Activated CD8-positive, alpha-beta memory T cell treated with anti-CD3 and anti-CD28 coated beads, Interleukin-2, amount 50 U/mL, for 4 hours (primary cell): ENCODE results near the gene PRG2.
"Not testable (repeated sequence)": the region's sequence is repeated elsewhere in the genome, so short reads cannot be mapped to it uniquely, and the experiment has no call there.

ENCODE experiments used
- DNase-seq: peaks from one replicate; pipeline ENCODE4 v3.0.0-alpha.2; 2020

Gene PRG2

DNA sequence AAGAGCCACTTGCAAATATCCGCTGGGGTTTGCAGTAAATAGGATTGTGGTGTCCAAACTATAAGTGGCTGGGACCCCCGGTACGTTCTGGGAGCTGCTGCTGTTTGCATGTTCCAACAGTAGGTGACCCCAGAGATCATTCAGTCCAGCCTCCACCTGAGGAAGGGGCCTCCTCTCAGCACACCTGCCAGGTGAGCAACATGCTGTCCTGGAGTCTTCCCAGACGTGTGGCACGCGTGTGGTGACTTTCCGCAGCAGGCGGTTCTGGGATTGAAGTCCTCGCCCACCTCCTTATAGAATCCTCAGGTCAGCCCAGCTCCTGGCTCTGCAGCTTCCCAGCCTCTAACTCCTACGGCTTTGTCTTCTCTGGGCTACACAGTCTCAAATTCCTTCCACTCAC, 45.6 kb downstream of the PRG2 start:
- no peak for DNase-seq

DNA sequence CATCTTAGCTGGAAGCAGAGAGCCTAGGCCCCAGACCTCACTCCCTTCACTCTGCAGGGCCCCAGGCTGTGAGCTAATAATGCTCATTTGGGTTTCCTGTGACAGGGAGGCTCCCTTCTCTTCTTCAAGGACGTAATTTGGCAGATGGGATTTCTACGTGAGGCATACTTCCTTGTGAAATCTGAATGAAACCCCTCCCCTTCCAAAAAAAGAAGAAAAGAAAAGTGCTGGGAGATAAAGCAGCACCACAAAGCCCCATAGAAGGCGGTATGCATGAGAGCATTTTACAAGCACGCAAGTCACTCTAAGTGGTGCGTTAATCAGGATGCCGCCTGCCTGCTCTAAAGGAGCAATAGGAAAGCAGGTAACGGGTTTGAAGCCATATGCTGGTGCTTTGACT, 46.6 kb downstream of the PRG2 start:
- DNase-seq, result no peak

DNA sequence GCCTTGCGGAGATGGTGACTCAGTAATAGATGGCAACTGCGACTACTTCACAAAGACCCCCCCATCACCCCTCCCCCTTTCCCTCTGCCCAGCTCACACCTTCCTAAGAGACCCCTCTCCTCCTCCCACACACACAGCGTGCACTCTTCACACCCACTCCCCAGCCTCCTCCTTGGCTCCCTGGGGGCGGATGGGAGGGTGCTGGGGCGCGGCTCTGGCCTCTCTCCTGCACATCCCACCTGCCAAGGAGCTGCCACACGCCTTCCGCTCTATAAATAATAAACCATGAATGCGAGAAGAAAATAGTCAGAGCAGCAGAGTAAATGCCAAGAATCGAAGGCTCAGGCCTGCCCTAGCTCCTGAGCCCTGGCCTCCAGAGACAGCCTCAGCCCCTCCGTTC, 47.7 kb downstream of the PRG2 start:
- DNase-seq, result no peak

DNA sequence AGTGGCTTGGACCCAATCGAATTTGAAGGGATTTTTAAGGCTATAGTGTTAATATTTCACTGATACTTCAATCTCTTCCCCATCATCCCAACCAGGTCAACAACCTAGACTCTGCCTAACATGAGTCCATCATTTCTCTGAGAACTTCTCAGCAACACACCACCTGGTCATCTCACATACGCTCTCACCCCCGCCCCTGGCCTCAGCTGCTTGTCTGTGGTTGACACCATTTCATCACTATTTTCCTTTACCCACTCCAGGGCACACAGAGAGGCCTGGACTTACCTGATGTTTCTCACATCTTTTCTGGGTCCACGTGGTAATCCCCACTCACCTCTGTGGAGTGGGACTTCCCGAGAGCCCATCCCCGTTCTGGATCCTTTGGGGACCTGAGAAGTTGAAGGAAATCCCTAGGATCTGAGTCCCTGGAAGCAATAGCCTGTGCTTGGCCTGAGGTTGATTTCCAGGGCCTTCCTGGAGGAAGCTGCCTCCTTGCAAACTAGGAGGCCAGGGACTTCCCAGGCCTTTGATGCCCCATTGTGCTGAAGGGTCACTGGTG, 49.1 kb downstream of the PRG2 start:
- no peak for DNase-seq

DNA sequence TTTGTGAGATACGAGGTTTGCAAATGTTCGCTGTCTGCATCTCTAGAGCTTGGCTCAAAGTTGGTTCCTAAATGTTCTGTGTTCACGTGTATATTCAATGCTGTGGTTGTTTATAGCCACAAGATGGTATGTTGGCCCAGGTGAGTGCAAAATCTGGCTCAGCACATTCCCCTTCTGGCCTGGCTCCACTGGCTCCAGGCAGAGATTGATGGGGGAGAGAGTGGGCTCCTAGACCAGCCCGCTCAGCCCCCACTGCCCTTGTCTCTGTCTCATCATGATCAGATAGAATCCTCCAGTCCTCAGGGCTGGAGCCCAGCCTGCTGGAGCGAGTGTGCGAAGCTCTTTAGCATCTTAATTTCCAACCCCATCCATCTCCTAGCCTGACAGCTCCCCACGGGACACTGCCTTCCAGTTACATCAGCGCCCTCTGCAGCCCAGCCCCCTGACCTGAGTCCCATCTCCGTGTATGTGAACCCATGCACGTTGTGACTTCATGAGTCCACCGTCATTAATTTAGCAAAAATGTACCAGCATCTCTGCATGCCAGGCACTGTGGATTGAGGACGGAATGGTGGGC, 50.3 kb downstream of the PRG2 start:
- no peak for DNase-seq

DNA sequence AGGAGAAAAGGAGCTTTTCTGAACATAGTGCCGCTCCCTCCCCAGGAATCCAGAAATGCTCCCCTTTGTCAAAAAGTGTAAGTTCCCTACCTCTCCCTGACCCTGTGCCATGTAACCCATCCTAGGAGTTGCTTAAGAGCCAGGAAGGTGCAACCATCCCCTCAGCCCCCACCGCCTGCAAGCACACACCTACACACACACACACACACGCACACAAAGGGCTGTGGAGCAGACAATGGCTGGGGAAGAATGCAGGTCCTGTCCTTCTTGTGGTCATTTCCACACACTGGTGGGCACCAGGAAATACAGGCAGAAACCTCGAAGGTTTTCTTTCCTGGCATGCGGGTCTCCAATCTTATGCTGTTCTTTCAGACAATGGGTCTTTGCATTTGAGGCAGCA, 51.1 kb downstream of the PRG2 start:
- DNase-seq, result no peak

DNA sequence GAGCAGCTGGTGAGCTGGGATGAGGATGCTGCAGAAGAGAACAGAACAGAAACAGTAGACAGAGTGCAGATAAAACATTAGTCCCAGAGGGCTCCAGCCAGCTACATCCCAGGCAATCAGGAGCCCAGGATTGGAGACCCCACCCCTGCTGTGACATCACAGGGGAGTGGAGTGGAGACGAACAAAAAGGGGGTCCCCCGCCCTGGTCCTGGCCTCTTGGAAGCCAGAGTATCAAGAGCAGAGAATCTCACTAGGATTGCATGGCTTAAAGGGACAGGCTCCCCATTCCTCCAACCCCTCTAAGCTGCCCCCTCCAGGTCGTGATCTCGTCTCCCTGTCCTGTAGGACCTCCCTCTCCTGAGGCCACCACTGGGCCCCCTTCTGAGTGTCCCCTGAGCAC, 52.3 kb downstream of the PRG2 start, which contains the start of gene P2RX3:
Gene P2RX3 (plus strand): TSS at position 211 of the 400 bp plus-strand sequence. CDS start 199 bp downstream, outside the sequence.
- no peak for DNase-seq

DNA sequence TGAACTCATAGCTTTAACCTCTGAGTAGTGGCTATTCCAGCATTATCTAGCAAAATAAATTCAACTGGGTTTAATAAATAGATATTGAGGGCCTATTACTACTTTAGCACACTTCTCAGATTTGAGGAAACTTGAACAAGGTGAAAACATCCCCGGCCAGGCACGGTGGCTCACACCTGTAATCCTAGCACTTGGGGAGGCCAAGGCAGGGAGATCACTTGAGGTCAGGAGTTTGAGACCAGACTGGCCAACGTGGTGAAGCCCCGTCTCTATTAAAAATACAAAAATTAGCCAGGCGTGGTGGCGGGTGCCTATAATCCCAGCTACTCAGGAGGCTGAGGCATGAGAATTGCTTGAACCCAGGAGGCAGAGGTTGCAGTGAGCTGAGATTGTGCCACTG, 53.6 kb downstream of the PRG2 start:
- DNase-seq, result not testable (repeated sequence)
